GM23248 (cell line): ENCODE data around the gene FOSL1.

ENCODE experiments used
- EZH2 ChIP-seq: fragments of 200-600 bp; sonication (generic); IDR thresholded peaks from 2 replicates; pipeline ENCODE4 v1.6.1; 2018; ENCODE audit warnings: antibody characterized with exemption, mild to moderate bottlenecking; ENCODE audit not compliant: insufficient read depth, poor library complexity, severe bottlenecking
- EZH2phosphoT487 ChIP-seq: fragments of 200-600 bp; sonication (generic); IDR thresholded peaks from 2 replicates; pipeline ENCODE4 v1.6.1; 2018; ENCODE audit warnings: antibody characterized with exemption, moderate library complexity, mild to moderate bottlenecking, low read depth; ENCODE audit not compliant: insufficient read depth

DNA sequence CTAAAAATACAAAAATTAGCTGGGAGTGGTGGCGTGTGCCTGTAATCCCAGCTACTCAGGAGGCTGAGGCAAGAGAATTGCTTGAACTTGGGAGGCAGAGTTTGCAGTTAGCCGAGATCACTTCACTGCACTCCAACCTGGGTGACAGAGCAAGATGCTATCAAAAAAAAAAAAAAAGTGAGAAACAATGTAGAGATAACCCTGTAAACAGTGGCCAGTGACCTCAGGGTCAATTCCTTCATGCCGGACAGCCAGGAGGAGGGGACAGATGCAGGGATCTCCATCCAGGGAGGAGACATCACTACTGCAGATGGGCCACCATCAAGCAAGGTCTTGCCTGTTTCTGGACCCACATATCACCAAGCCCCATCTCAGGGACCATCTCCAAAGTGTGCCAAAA is 52.4 kb downstream of the FOSL1 start:
- TF ChIP-seq EZH2 (no peak), EZH2phosphoT487 (no peak)
